Measurements from ENCODE around the gene CKM.

Gene CKM

GRCh38 chr19:45302416-45302815 lies 20.3 kb downstream of the CKM start:
- no peak for TF ChIP-seq CTCF (IDR thresholded peaks at IDR 0.05; ENCODE audit: low read depth, low read length, missing control alignments)
- no peak for DNase-seq (ENCODE audit: low read depth)
- H3K4me3 ChIP-seq (ENCODE audit: low read depth, low read length) = no peak overlapping the region

- TF ChIP-seq CTCF (IDR thresholded peaks at IDR 0.05; ENCODE audit: low read depth, low read length, missing control alignments) = no peak
- DNase-seq (ENCODE audit: low read depth) = no peak
- no peak overlapping the region for H3K4me3 ChIP-seq (ENCODE audit: low read depth, low read length)
These were observed 23.0 kb downstream of the CKM start for GRCh38 chr19:45299719-45300118.

GRCh38 chr19:45298264-45298663 lies 24.4 kb downstream of the CKM start:
- no peak for TF ChIP-seq CTCF (IDR thresholded peaks at IDR 0.05; ENCODE audit: low read depth, low read length, missing control alignments)
- DNase-seq (ENCODE audit: low read depth) = no peak
- H3K4me3 ChIP-seq (ENCODE audit: low read depth, low read length) = no peak overlapping the region

GRCh38 chr19:45297674-45298073 lies 25.0 kb downstream of the CKM start:
- TF ChIP-seq CTCF (IDR thresholded peaks at IDR 0.05; ENCODE audit: low read depth, low read length, missing control alignments) = no peak
- no peak for DNase-seq (ENCODE audit: low read depth)
- no peak overlapping the region for H3K4me3 ChIP-seq (ENCODE audit: low read depth, low read length)

- no peak for TF ChIP-seq CTCF (IDR thresholded peaks at IDR 0.05; ENCODE audit: low read depth, low read length, missing control alignments)
- no peak for DNase-seq (ENCODE audit: low read depth)
- no peak overlapping the region for H3K4me3 ChIP-seq (ENCODE audit: low read depth, low read length)
These were observed 26.3 kb downstream of the CKM start for GRCh38 chr19:45296355-45296754.

GRCh38 chr19:45295873-45296272 lies 26.8 kb downstream of the CKM start:
- TF ChIP-seq CTCF (IDR thresholded peaks at IDR 0.05; ENCODE audit: low read depth, low read length, missing control alignments) = no peak
- no peak for DNase-seq (ENCODE audit: low read depth)

GRCh38 chr19:45294291-45295029 lies 28.2 kb downstream of the CKM start:
- no peak overlapping the region for H3K4me3 ChIP-seq (ENCODE audit: low read depth, low read length)
- no peak for TF ChIP-seq CTCF (IDR thresholded peaks at IDR 0.05; ENCODE audit: low read depth, low read length, missing control alignments)
- DNase-seq (ENCODE audit: low read depth) = no peak

More at GRCh38 chr19:45295873-45296272, 26.8 kb downstream of the CKM start:
- H3K4me3 ChIP-seq (ENCODE audit: low read depth, low read length) = no peak overlapping the region
